SHP77 treated with DMSO at 0.1 percent for 48 hours (cell line): ENCODE results near the gene ZIC5.
"Not testable (repeated sequence)": the region's sequence is repeated elsewhere in the genome, so short reads cannot be mapped to it uniquely, and the experiment has no call there.

ENCODE experiments used
- DNase-seq: peaks from one replicate; lab custom pipeline; 2025; lab: John Stamatoyannopoulos, UW

The ZIC5 gene

DNA sequence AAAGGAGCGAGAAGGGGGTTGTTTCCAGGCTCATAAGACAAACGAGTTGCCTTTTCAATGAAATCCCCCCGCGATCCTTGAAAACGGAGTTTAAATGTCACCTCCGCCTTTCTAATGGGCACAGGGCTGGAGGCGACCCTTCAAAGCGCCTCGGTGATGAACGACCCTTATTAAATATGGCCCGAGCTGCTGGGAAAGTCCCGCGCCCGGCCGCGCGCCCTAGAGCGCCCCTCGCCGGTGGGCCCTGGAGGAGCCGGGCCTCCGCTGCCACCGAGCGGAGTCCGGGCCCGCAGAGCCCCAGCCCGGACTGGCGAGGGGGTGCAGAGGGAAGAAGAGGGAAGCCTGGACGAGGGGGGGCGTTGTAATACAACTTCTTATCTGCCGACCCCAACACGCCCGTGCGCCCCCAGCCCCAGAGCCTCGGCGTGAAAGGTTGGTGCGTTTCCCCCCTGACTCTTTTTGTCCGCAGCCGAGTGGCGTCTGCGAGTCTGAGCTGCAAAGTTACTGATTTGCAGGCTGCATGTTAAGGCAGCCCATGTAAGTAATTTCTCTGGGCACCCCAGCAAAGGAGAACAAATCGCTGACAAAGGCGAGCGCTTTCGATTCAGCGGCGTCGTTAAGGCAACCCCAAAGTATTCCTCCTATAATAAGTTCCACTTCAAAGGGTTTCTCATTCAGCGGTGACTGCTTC lies 11.9 kb downstream of the ZIC5 start:
- no peak for DNase-seq

DNA sequence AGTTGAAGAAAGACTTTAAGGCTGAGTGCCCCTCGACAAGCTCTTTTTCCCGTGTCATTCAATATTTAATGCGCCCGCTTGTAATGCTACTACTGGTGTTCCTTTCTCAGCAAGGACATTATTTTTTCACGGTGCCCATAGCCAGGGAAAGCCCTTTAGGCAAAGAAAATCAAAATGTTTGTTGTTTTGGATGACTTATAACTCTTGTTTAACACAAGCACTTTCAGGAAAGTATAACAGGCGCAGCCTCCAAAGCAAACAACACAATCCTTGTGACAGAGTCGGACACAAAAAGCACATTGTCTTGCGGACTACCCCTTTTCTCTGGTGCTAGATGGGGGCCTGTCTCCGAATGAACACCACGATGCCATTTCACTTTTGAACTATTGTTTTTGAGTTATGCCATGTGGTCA lies 12.4 kb downstream of the ZIC5 start:
- no peak for DNase-seq

DNA sequence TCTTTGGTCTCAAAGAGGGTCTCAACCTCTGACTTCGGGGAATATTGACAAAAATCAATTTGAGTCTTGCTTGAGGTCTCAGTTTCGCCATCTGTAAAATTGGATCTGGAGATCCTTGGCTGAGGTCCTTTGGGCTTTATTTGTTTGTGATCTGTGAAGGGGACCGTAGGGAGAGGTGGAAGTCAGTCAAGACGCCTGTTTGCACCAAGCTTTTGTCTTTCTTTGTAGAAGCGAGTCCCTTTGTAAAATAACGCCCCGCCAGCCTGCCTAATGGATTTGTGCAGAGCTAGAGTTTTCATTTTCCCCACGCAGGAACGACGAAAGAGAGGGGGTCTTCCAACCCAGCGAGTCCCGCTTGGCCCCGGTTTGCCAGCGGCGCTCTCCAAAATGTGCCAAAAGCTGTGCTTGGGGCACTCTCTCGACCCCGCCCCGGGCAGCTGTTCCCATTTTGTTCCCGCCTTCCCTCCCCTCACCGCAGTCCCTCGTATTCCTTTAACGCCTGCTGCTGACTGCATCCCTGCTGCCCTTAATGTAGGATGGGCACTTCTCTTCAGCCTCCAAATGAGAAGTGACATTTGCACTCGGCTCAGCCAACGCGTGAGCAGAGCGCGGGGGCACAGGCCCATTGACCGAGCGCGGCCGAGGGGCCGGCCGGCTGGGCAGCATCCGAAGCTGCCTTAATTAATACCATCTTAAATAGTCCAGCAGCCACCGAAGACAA lies 13.0 kb downstream of the ZIC5 start:
- DNase-seq: no peak

DNA sequence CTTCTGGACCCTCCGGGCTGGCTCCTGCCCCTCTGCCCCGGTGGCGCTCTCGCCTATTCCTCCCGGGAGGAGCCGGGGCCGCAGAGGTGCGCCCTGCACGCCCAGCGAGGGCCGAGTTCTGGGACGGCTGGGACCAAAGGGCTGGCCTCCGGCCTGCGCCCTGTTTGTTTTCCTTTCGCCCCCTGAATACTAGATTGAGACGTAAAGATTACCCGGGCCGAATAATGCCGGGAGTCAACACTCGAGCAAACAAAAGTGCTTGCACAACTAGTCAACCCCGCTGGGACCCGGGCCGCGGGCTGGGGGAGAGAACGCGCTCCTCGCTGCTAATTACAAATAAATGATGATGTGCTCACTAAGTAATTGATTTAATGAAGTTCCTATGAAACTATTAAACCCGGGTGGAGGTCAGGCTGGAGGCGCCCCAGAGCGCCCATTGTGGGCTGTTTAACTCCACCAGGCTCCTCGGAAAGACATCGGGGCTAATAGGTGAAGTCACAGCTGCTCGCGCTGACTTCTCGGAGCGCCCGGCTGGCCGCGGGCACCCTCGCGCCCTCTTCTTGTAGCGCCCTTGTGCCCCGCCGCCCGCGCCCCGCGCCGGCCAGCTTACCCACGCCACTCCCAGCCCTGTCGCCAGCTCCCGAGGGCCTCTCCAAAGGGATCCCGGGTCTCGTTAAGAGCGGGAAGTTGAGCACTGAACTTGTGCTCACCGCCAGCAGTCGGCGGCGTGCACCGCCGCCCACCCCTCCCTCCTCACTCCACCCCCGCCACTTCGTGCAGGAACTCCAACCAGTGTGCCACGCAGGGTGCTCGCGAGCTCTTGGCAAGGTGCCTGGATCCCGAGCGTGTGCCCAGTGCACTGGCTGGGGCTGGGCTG lies 14.9 kb downstream of the ZIC5 start:
- DNase-seq: no peak

DNA sequence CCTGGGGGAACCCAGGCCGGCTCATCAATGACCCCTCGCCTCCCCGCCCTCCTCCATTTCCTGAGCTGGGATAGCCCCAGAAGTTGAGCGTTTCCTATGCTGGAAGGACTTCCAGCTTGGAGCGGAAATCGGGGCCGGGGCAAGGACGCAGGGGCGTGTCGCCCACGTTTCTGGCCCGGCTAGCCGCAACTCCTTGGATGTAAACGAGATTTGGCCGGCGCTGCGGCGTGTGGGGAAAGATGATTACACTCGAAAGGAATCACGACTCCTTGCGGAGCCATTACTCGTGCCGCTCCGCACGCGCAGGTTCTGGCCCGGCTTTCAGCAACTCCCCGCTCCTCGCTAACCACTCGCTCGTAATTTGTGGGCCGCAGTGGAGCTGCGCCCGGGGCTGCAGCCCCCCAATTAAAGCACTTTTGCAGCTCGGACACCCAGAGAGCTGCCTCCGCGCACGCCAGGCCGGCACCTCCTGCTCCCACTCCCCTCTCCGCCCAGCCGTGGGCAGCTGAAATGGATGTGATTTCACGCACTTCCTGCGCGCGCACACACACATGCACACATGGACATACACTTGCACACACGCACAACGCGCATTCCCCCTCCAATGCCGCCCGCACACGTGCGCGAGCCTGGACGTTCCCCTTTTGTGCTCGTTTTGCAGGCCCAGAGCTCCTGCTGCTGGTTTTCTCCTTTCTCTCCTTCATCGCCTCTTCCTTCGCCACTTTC lies 15.7 kb downstream of the ZIC5 start:
- DNase-seq: no peak

DNA sequence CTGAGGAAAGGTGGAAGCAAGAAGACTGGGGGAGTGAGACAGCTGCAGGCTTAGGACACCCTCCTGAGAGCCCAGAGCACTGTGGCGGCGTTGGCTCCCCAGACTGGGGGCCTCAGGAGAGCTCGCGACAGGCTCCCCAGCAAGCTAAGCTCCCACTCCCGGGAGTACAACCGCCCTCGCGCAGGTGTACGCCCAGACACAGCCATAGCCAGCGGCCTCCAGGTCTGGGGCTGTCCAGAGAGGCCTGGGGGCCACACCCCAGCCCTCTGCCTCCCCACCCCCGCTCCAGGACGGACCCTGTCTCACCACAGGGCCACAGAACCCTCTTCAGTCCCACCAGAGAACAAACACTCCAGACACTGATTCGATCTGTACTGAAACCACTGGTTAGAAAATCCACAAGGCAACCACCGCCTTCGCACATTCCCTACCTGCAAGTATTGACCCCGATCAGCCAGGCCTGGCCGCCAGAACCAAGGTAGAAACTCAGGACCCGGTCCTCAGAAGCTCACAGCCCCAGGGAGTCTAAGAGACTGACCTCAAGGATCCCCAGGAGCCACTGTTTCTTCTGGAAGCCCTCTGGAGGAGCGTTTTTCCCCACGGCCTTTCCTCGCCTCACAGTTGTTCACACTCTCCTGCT lies 16.3 kb downstream of the ZIC5 start:
- DNase-seq: no peak

DNA sequence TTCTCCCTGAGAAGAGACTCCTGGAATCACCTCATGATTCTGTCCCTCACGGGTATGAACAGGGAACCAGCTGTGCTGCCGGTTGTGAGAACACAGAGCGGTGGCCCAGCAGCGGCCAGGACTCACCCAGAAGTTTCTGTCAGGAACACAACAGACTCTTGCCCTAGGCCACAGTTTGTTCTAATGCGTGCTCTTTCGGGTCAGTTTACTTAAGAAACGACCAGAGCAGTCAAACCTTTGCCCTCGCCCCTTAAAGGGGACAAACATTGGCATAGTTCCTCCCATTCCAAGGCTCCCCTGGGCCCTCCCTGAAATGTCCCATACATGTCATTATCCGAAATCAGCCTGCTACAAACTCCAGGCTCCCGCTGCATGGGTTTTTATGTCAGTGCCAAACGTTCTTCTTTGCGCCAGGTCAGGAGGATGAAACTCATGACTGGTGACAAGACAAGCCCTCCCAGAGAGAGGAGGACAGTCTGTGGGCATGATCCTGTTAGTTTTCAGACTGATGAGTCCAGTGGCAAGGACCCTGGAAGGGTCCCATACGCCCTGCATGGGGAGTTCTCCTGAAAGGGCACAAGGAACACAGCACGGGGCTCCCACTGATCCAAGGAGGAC lies 18.3 kb downstream of the ZIC5 start:
- no peak for DNase-seq

DNA sequence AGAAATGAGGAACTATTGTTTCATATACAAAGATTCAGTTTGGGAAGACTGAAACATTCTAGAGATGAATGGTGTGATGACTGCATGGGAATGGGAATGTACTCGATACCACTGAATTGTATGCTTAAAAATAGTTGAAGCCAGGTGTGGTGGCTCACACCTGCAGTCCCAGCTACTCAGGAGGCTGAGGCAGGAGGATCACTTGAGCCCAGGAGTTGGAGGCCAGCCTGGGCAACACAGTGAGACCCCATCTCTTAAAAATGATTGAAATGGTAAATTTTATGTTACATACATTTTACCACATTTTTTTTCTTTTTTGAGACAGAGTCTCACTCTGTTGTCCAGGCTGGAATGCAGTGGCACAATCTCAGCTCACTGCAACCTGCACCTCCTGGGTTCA lies 19.9 kb downstream of the ZIC5 start:
- not testable (repeated sequence) for DNase-seq

DNA sequence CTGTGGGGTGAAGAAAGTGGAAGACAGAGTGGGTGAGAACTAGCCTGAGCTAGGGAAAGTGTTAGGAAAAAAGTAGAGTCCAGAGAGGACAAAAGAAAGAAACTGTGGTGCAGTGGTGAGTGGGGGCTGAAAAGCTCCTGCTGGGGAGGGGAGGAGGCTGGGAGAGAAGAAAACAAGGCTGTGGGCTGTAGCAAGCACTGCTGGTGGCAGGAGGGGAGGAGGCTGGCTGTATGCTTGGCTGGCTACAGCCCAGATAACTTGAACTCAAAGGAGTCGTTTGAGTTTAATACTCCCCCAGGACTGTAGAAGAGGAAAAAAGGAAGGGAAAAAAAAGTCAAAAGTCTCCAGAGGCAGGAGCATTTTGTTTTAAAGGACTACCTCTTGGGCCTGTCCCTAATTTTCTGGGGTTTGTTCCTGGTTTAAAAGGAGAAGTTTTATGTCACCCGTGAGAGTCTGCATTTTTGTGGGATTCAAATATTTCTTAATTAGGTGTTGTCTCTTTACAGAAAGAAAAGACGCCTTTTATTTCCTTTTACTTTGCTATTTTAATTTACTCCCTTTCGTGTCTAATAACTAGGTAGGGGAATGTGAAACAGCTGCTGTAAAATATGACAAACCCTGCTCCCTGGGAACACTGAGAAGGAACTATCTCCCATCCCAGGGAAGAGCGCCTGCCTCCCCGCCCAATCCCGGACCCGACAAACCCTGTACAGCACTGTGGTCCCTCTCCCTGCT lies 21.7 kb downstream of the ZIC5 start:
- no peak for DNase-seq

DNA sequence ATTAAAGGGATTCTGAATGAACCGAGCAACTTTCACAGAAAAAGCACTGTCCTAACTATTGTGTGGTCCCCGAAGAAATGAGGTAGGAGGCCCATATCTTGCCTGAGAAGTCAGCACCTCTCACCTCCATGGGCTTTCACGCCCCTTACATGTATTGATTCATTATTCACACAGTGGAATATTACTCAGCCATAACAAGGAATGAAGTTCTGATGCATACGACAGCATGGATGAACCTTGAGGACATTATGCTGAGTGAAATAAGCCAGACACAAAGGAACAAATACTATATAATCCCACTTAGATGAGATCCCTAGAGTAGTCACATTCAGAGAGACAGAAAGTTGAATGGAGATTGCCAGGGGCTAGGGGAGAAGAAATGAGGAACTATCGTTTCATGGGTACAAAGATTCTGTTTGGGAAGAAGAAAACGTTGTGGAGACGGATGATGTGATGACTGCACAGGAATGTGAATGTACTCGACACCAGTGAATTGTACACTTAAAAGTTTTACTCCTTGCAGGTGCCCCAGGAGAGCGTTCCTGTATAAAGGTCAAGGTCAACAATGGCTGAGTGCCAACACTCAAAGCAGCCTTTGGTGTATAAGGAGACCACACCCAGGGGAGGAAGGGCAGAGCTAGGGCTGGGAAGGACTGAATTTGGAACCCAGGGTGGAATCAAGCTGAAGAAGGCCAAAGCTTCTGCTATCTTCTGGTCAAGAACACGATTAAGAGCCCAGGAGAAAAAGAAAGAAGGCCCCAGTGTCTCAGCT lies 22.5 kb downstream of the ZIC5 start:
- no peak for DNase-seq

DNA sequence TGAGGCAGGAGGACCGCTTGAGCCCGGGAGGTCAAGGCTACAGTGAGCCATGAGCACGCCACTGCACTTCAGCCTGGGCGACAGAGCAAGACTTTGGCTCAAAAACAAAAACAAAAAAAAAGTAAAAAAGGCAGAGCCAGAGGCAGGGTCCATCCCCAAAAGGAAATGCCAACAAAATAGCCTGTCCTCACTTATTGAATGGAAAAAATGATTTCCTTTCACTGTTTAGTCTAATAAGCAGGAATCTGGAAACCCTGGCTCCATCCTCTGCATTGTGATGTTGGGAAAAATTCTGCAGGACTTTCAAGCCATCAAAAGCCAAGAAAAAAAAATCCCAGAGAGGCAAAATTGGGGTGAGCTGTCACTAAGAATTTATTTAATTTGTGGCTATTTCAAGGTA lies 23.2 kb downstream of the ZIC5 start:
- DNase-seq: no peak

DNA sequence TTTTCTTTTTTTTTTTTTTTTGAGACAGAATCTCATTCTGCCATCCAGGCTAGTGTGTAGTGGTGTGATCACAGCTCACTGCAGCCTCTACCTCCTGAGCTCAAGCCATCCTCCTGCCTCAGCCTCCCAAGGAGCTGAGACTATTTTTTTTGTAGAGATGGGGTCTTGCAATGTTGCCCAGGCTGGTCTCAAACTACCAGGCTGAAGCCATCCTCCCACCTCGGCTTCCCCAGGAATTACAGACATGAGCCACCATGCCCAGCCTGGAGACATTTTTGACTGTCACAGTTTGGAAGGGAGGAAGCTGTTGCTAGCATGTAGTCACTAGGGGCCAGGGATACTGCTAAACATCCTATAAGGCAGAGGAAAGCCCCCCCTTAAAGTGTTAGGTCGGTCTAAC lies 23.9 kb downstream of the ZIC5 start:
- no peak for DNase-seq

DNA sequence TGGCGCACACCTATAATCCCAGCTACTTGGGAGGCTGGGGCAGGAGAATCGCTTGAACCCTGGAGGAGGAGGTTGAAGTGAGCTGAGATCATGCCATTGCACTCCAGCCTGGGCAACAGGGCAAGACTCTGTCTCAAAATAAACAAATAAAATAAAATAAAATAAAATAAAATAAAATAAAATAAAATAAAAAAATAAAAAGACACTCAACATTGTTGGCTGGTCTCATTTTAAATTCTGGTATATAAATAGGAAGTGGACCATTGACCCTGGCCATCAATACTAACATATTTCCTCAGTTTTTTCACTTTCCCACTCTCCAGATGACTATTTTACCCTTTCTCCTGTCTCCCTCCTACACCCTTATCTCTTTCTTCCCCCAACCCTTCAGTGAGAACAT lies 26.1 kb downstream of the ZIC5 start:
- DNase-seq: not testable (repeated sequence)

DNA sequence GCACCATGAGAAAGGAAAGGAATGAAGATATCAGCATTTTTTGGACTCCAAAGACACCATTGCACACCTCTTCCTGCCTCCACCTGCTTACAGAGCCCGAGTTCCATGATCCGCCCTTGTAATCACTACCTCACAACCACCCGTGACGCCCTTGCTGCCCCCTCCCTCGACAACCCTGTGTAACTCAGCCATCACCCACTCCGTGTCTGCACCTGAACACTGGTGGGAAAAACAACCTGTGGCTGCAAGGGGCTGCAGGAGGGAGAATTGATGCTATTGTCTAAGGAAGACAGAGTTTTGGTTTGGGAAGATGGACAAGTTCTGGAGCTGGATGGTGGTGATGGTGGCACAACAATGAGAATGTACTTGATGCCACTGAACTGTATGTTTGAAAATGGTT lies 27.0 kb downstream of the ZIC5 start:
- DNase-seq: no peak

DNA sequence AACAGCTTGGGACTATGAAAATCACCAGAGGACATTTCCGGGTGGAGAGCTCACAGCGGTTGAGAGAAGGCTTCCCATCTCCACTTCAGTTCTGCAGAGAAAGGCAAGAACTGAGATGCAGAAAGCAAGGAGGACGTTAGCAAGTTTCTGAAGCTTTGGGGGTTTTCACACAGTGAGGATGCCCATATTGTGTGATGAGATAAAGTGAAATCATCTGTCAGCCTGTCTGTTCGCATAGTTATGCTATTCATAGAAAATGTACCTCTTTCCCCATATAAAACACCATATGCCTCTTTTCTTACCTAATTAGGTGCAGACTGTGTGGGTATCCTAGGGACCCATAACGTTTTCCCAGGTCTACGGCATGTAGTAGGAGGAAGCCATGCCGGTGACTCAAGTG lies 27.5 kb downstream of the ZIC5 start:
- DNase-seq: no peak

DNA sequence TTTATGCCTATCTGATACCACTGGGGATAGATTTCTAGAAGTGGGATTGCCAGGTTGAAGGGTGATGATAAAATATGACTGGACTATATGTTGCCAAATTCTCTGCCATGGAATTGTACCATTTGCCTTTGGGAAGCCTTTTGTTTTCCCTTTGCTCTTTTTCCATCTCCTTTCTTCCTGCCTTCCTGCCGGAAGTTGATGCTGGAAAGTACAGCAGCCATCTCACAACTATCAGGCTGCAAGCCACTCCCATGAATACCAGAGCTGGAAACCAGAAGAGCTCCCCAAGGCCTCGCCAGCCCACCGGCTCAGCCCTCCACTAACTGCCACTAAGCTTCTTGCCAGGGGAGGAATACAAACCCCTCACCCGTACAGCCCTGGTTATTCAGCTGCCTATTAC lies 29.7 kb downstream of the ZIC5 start:
- no peak for DNase-seq

DNA sequence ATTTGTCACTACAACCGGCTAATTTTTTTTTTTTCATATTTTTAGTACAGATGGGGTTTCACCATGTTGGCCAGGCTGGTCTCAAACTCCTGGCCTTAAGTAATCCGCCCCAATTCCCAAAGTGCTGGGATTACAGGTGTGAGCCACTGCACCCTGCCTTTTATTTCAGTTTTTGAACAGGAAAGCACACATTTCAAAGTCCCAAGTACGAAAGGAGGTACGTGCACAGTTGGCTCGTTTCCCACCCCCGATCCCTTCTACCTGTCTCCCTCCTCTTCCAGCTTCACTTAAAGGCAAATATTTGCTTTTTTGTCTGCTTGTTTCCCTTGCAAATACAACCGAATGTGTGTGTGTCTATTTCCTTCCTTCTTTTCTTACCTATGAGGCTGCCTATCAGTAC lies 30.5 kb downstream of the ZIC5 start:
- DNase-seq: no peak

DNA sequence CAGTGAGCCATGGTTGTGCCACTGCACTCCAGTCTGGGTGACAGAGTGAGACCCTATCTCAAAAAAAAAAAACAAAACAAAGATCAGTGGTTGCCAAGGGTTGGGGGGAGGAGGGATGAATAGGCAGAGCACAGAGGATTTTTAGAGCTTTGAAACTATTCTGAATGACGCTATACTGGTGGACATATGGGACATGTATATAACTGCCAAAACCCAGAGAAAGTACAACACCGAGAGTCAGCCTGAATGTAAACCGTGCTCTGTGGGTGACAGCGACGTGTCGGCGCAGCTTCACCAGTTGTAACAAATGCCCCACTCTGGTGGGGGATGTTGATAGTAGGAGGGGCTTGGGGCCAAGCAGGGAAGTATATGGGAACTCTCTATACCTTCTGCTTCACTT lies 32.9 kb downstream of the ZIC5 start:
- DNase-seq: no peak

DNA sequence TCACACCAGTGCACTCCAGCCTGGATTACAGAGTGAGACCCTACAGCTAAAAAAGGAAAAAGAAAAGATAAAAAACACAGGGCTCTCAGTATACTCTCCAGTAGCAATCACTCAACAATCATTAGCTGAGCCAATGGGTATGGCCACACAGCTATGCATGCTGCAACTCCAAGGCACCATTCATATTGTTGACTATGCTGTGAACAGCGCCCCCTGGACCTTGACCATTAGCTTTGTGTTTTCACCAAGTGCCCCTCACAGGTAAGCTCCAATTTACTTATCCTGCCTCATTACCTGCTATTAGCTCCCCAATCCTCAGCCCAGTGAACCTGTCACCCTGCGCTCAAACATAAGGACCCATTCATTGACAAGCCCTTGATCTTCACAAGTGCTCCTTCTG lies 35.8 kb downstream of the ZIC5 start:
- DNase-seq: no peak

DNA sequence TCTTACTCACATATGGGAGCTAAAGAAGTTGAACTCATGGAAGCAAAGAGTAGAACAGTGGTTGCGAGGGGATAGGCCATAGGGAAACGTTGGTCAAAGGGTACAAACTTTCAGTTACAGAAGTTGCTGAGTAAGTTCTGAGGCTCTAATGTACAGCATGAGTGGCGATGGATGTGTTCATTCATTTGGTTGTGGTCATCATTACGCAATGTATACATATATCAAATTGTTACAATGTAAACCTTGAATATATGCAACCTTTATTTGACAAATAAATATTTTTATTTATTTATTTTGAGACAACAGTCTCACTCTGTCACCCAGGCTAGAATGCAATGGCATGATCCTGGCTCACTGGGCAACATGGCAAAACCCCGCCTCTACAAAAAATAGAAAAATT lies 38.7 kb downstream of the ZIC5 start:
- no peak for DNase-seq
